Gastrocnemius medialis (tissue), 4 donors: ENCODE data around the gene MRGPRG.

ENCODE experiments used
- CTCF ChIP-seq, 5 experiments: fragments of 450-650 bp in 3 of 5; fragments of 200-600 bp in 2 of 5; sonication (generic) in 2 of 5; IDR thresholded peaks in 4 of 5; conservative IDR thresholded peaks in 1 of 5; 1 replicate in 4 of 5; 2 replicates in 1 of 5; pipeline ENCODE4 v1.5.1; 2016 to 2019; ENCODE audit warnings: antibody characterized with exemption in 5 of 5, mild to moderate bottlenecking in 3 of 5, moderate library complexity in 3 of 5
- POLR2A ChIP-seq, 2 donors: fragments of 450-650 bp; IDR thresholded peaks; one replicate each; pipeline ENCODE4 v1.6.1; 2017; ENCODE audit warnings: antibody characterized with exemption in 2 of 2, mild to moderate bottlenecking in 2 of 2, moderate library complexity in 2 of 2

- TF ChIP-seq POLR2A (IDR thresholded peaks at IDR 0.05) = no peak
- TF ChIP-seq CTCF (IDR thresholded peaks at IDR 0.05 in 4 of 5, conservative IDR thresholded peaks at IDR 0.05 in 1 of 5) = no peak
These were observed 774 bp upstream of the MRGPRG start for GRCh38 chr11:3219281-3219892.
